CD4-positive, alpha-beta T cell (primary cell): ENCODE measurements around the gene TCF7L2. TPM values are rescaled to one million over a fixed set of nuclear protein-coding genes. Genes with fewer than 3 reads are reported as not detected.

Experiments
- ATAC-seq: fragments of 200-7000 bp; cut with Tn5 transposase; one replicate; pipeline ENCODE4 v1.10.0; 2022; ENCODE audit warnings: mild to moderate bottlenecking; ENCODE audit not compliant: poor library complexity
- CTCF ChIA-PET: fragments of 350-600 bp; sonication (Branson Sonifier 250); formaldehyde crosslinking; loops from one replicate; lab custom pipeline; 2021; ENCODE audit warnings: antibody characterized with exemption, inconsistent platforms; lab: Charles Lee
- POLR2A ChIA-PET: fragments of 350-600 bp; sonication (Branson Sonifier 250); formaldehyde crosslinking; loops from one replicate; lab custom pipeline; 2021; ENCODE audit warnings: antibody characterized with exemption, inconsistent platforms; lab: Charles Lee
- DNase-seq, 14 experiments: peaks; one replicate each; pipeline ENCODE4 v3.0.0-alpha.2; 2013 to 2020; ENCODE audit warnings: mixed read lengths in 2 of 14
- H3K27ac ChIP-seq, 2 donors: one replicate each; pipeline versions ENCODE4 v1.5.1 to v1.7.0; 2013; ENCODE audit warnings: low read length in 2 of 2, low read depth in 1 of 2, mild to moderate bottlenecking in 1 of 2
- H3K27me3 ChIP-seq, 2 experiments: 1 replicate in 1 of 2; 2 replicates in 1 of 2; pipeline versions ENCODE4 v1.6.1 to v1.7.0; 2013; ENCODE audit warnings: low read length in 2 of 2, control low read depth in 1 of 2, mild to moderate bottlenecking in 1 of 2, moderate library complexity in 1 of 2; ENCODE audit not compliant: insufficient read depth in 2 of 2, control insufficient read depth in 1 of 2
- H3K36me3 ChIP-seq: one replicate; pipeline ENCODE4 v1.6.1; 2013; ENCODE audit warnings: low read length, control low read depth; ENCODE audit not compliant: insufficient read depth
- H3K4me1 ChIP-seq: one replicate; pipeline ENCODE4 v1.6.1; 2013; ENCODE audit warnings: low read length, control low read depth; ENCODE audit not compliant: insufficient read depth
- H3K4me3 ChIP-seq: one replicate; pipeline ENCODE4 v1.5.1; 2013; ENCODE audit warnings: mild to moderate bottlenecking, low read length, moderate library complexity
- H3K9me3 ChIP-seq, 2 experiments: 1 replicate in 1 of 2; 2 replicates in 1 of 2; pipeline versions ENCODE4 v1.6.1 to v1.7.0; 2013; ENCODE audit warnings: low read length in 2 of 2, mild to moderate bottlenecking in 2 of 2, control low read depth in 1 of 2, moderate library complexity in 1 of 2; ENCODE audit not compliant: control insufficient read depth in 1 of 2, insufficient read depth in 1 of 2
- H3K27ac Mint-ChIP-seq: one replicate; pipeline ENCODE4 v1.8.0; 2020; ENCODE audit warnings: mixed read lengths
- H3K27me3 Mint-ChIP-seq: one replicate; pipeline ENCODE4 v1.8.0; 2021; ENCODE audit warnings: mixed read lengths
- H3K36me3 Mint-ChIP-seq: one replicate; pipeline ENCODE4 v1.8.0; 2021; ENCODE audit warnings: low read depth, mixed read lengths
- H3K4me1 Mint-ChIP-seq: one replicate; pipeline ENCODE4 v1.8.0; 2021; ENCODE audit warnings: low read depth, mixed read lengths
- H3K4me3 Mint-ChIP-seq: one replicate; pipeline ENCODE4 v1.8.0; 2020; ENCODE audit warnings: mild to moderate bottlenecking, mixed read lengths
- H3K9me3 Mint-ChIP-seq: one replicate; pipeline ENCODE4 v1.8.0; 2020; ENCODE audit warnings: mixed read lengths
- intact Hi-C, 2 experiments: fragments of 100-400 bp; cut with DNase I in 1 of 2; cut with micrococcal nuclease in 1 of 2; formaldehyde crosslinking; loops; one replicate each; pipeline versions ENCODE4 v1.15.1 to v1.9.0; 2023 to 2025; cut with DNase I, micrococcal nuclease
- total RNA-seq, 174 experiments: library from RNA in 2 of 174; stranded (reverse) in 2 of 174; gene quantifications; one replicate each; pipeline ENCODE4 v1.2.3 and lab custom pipeline; 2021 to 2026
- TF ChIP-seq, protein P1 (sequence below): fragments of 200-600 bp; IDR thresholded peaks from one replicate; pipeline ENCODE4 v1.8.0; 2022; ENCODE audit warnings: antibody characterized with exemption, mild to moderate bottlenecking

The TCF7L2 gene
- total RNA-seq, 2 experiments from 2014 or later: 4.2 to 4.4 TPM

- Histone ChIP-seq H3K9me3 (peaks cover 0 to 24% of the 10 kb centered on the region in 2 experiments), H3K27ac (no peak overlapping the region), H3K4me3 (no peak overlapping the region), H3K4me1 (no peaks in the 10 kb centered on the region), H3K36me3 (no peaks in the 10 kb centered on the region), H3K27me3 (no peaks in the 10 kb centered on the region)
- H3K27ac Mint-ChIP-seq: no peak overlapping the region
- CTCF ChIA-PET: no interaction called here
- H3K4me1 Mint-ChIP-seq: no peaks in the 10 kb centered on the region
- POLR2A ChIA-PET: no interaction called here
- ATAC-seq: no peak
- H3K36me3 Mint-ChIP-seq: peaks cover 6% of the 10 kb centered on the region
- peaks cover 39% of the 10 kb centered on the region for H3K9me3 Mint-ChIP-seq
- no peak overlapping the region for H3K4me3 Mint-ChIP-seq
- TF ChIP-seq, protein P1, sequence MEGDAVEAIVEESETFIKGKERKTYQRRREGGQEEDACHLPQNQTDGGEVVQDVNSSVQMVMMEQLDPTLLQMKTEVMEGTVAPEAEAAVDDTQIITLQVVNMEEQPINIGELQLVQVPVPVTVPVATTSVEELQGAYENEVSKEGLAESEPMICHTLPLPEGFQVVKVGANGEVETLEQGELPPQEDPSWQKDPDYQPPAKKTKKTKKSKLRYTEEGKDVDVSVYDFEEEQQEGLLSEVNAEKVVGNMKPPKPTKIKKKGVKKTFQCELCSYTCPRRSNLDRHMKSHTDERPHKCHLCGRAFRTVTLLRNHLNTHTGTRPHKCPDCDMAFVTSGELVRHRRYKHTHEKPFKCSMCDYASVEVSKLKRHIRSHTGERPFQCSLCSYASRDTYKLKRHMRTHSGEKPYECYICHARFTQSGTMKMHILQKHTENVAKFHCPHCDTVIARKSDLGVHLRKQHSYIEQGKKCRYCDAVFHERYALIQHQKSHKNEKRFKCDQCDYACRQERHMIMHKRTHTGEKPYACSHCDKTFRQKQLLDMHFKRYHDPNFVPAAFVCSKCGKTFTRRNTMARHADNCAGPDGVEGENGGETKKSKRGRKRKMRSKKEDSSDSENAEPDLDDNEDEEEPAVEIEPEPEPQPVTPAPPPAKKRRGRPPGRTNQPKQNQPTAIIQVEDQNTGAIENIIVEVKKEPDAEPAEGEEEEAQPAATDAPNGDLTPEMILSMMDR: no peak
- intact Hi-C loops: no loop called here
- H3K27me3 Mint-ChIP-seq: no peaks in the 10 kb centered on the region
- no peak for DNase-seq
Observed at GRCh38 chr10:113207924-113208323, 257.9 kb downstream of the TCF7L2 start.

GRCh38 chr10:113213035-113213434, 263.0 kb downstream of the TCF7L2 start:
- Histone ChIP-seq H3K4me1 (no peaks in the 10 kb centered on the region), H3K4me3 (no peak overlapping the region), H3K9me3 (peaks cover 0 to 8% of the 10 kb centered on the region in 2 experiments), H3K27me3 (no peaks in the 10 kb centered on the region), H3K27ac (no peak overlapping the region), H3K36me3 (no peaks in the 10 kb centered on the region)
- no peaks in the 10 kb centered on the region for H3K4me1 Mint-ChIP-seq
- no peak for DNase-seq
- H3K9me3 Mint-ChIP-seq: peaks cover 21% of the 10 kb centered on the region
- ChIA-PET CTCF (no interaction called here), POLR2A (no interaction called here)
- TF ChIP-seq, protein P1: no peak
- intact Hi-C loops: no loop called here
- H3K27me3 Mint-ChIP-seq: no peaks in the 10 kb centered on the region
- no peak for ATAC-seq
- H3K27ac Mint-ChIP-seq: no peak overlapping the region
- no peaks in the 10 kb centered on the region for H3K36me3 Mint-ChIP-seq
- H3K4me3 Mint-ChIP-seq: no peak overlapping the region

- H3K4me1 ChIP-seq: no peaks in the 10 kb centered on the region
- no peak overlapping the region for H3K4me3 Mint-ChIP-seq
- H3K36me3 ChIP-seq: no peaks in the 10 kb centered on the region
- H3K9me3 ChIP-seq: no peaks in the 10 kb centered on the region
- CTCF ChIA-PET: no interaction called here
- no peaks in the 10 kb centered on the region for H3K36me3 Mint-ChIP-seq
- H3K27me3 Mint-ChIP-seq: no peaks in the 10 kb centered on the region
- no peak overlapping the region for H3K27ac Mint-ChIP-seq
- H3K9me3 Mint-ChIP-seq: peaks cover 9% of the 10 kb centered on the region
- no peak overlapping the region for H3K4me3 ChIP-seq
- TF ChIP-seq, protein P1: no peak
- no peaks in the 10 kb centered on the region for H3K4me1 Mint-ChIP-seq
- no peaks in the 10 kb centered on the region for H3K27me3 ChIP-seq
- intact Hi-C loops: no loop called here
- ATAC-seq (no peak), DNase-seq (no peak)
- POLR2A ChIA-PET: interaction anchor here (0.6 kb wide), 1 partner anchor 943 kb away, joined by 3 read pairs; no protein-coding TSS in a partner anchor
- H3K27ac ChIP-seq: no peak overlapping the region
Observed at GRCh38 chr10:113214331-113214730, 264.3 kb downstream of the TCF7L2 start.
